Uterus (tissue), 2 donors: Measurements from ENCODE around the gene ASPHD2.

Experiments
- POLR2A ChIP-seq, 2 donors: fragments of 450-650 bp; IDR thresholded peaks; one replicate each; pipeline ENCODE4 v1.6.1; 2016; ENCODE audit warnings: antibody characterized with exemption in 2 of 2, mild to moderate bottlenecking in 1 of 2, moderate library complexity in 1 of 2
- TF ChIP-seq, protein P1 (sequence below), 4 experiments: fragments of 200-600 bp in 2 of 4; fragments of 450-650 bp in 2 of 4; sonication (generic) in 2 of 4; IDR thresholded peaks; one replicate each; pipeline ENCODE4 v1.5.1; 2016 to 2019; ENCODE audit warnings: antibody characterized with exemption in 4 of 4, mild to moderate bottlenecking in 2 of 4, moderate library complexity in 1 of 4

DNA sequence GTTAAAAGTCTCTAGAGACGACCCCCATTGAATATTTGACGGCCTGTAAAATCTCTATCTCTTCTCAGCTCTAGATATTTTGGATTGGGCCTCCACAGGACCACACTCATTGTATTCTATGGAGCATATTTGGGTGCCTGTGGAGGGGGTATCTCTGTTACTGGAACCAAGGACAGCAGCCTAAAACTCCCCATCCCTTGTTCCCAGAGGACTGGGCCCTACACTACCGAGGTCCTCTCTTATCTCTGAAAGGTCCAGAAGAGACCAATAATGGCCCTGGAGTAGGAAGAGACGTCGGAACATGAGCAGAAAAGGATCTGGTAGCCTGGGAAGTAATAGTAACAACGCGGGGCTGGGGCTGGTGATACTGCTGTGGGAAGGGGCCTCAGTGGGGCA lies 54.0 kb downstream of the ASPHD2 start:
- no peak for TF ChIP-seq POLR2A (IDR thresholded peaks at IDR 0.05)
- TF ChIP-seq, protein P1, sequence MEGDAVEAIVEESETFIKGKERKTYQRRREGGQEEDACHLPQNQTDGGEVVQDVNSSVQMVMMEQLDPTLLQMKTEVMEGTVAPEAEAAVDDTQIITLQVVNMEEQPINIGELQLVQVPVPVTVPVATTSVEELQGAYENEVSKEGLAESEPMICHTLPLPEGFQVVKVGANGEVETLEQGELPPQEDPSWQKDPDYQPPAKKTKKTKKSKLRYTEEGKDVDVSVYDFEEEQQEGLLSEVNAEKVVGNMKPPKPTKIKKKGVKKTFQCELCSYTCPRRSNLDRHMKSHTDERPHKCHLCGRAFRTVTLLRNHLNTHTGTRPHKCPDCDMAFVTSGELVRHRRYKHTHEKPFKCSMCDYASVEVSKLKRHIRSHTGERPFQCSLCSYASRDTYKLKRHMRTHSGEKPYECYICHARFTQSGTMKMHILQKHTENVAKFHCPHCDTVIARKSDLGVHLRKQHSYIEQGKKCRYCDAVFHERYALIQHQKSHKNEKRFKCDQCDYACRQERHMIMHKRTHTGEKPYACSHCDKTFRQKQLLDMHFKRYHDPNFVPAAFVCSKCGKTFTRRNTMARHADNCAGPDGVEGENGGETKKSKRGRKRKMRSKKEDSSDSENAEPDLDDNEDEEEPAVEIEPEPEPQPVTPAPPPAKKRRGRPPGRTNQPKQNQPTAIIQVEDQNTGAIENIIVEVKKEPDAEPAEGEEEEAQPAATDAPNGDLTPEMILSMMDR (IDR thresholded peaks at IDR 0.05), result no peak
